SK-N-SH (cell line): ENCODE data around the gene PIP4P1. TPM values are rescaled to one million over a fixed set of nuclear protein-coding genes. Genes with fewer than 3 reads are reported as not detected.

ENCODE experiments used
- CTCF ChIA-PET: fragments of 300-600, 350-600 bp; formaldehyde crosslinking; extraction: SDS; loops from one replicate; lab custom pipeline; 2021; lab: Yijun Ruan, JAX
- POLR2A ChIA-PET: fragments of 350-600 bp; sonication (Branson Sonifier 250); formaldehyde crosslinking; extraction: SDS; loops from one replicate; lab custom pipeline; 2020; ENCODE audit warnings: antibody characterized with exemption, inconsistent platforms; lab: Yijun Ruan, JAX
- DNase-seq: peaks from one replicate; pipeline ENCODE4 v3.0.0; 2012
- H2AFZ ChIP-seq: fragments of 200-600 bp; sonication (generic); 2 replicates; pipeline ENCODE4 v1.8.1; 2016; ENCODE audit warnings: antibody characterized with exemption, mild to moderate bottlenecking, low read depth
- H3F3A ChIP-seq: fragments of 200-600 bp; sonication (generic); replicated peaks from 2 replicates; pipeline ENCODE3; 2016; ENCODE audit warnings: antibody characterized with exemption, mild to moderate bottlenecking; ENCODE audit not compliant: insufficient read depth
- H3K27ac ChIP-seq, 2 experiments: fragments of 200-500 bp in 1 of 2; fragments of 200-600 bp in 1 of 2; sonication (Bioruptor generic) in 1 of 2; sonication (generic), shearing (Covaris generic) in 1 of 2; 2 replicates each; pipeline versions ENCODE4 v1.5.1 to v1.6.1; 2014 to 2016; ENCODE audit warnings: low read depth in 2 of 2, inconsistent platforms in 1 of 2, low read length in 1 of 2, mild to moderate bottlenecking in 1 of 2, mixed read lengths in 1 of 2
- H3K27me3 ChIP-seq: fragments of 200-600 bp; sonication (generic), shearing (Covaris generic); 2 replicates; pipeline ENCODE4 v1.6.1; 2016; ENCODE audit warnings: mixed run types; ENCODE audit not compliant: insufficient read depth
- H3K36me3 ChIP-seq, 2 experiments: fragments of 200-500 bp in 1 of 2; fragments of 200-600 bp in 1 of 2; sonication (Bioruptor generic) in 1 of 2; sonication (generic) in 1 of 2; replicated peaks in 1 of 2; 2 replicates each; pipeline versions ENCODE3 to v1.5.1; 2014 to 2016; ENCODE audit warnings: low read length in 1 of 2, mild to moderate bottlenecking in 1 of 2; ENCODE audit not compliant: insufficient read depth in 2 of 2, control insufficient read depth in 1 of 2
- H3K4me1 ChIP-seq, 2 experiments: fragments of 200-500 bp in 1 of 2; fragments of 200-600 bp in 1 of 2; sonication (Bioruptor generic) in 1 of 2; sonication (generic), shearing (Covaris generic) in 1 of 2; 2 replicates each; pipeline versions ENCODE4 v1.5.1 to v1.6.1; 2014 to 2016; ENCODE audit warnings: low read depth in 1 of 2, low read length in 1 of 2, mixed run types in 1 of 2; ENCODE audit not compliant: insufficient read depth in 2 of 2, control insufficient read depth in 1 of 2
- H3K4me2 ChIP-seq: fragments of 200-600 bp; sonication (generic), shearing (Covaris generic); 2 replicates; pipeline ENCODE4 v1.6.1; 2017; ENCODE audit warnings: mixed run types
- H3K4me3 ChIP-seq, 2 experiments: fragments of 200-500 bp in 1 of 2; fragments of 200-600 bp in 1 of 2; sonication (Bioruptor generic) in 1 of 2; sonication (generic), shearing (Covaris generic) in 1 of 2; 2 replicates each; pipeline versions ENCODE4 v1.5.1 to v1.8.1; 2014 to 2016; ENCODE audit warnings: low read depth in 2 of 2, inconsistent platforms in 1 of 2, low read length in 1 of 2, mild to moderate bottlenecking in 1 of 2, mixed read lengths in 1 of 2, moderate library complexity in 1 of 2
- H3K79me2 ChIP-seq: fragments of 200-600 bp; sonication (generic); 2 replicates; pipeline ENCODE4 v1.8.1; 2017; ENCODE audit warnings: mild to moderate bottlenecking; ENCODE audit not compliant: insufficient read depth
- H3K9ac ChIP-seq: fragments of 200-600 bp; sonication (generic); 2 replicates; pipeline ENCODE4 v1.6.1; 2017; ENCODE audit warnings: mixed run types
- H3K9me2 ChIP-seq: fragments of 200-600 bp; sonication (generic); 2 replicates; pipeline ENCODE4 v1.6.1; 2017; ENCODE audit warnings: mixed run types
- H3K9me3 ChIP-seq: fragments of 200-600 bp; sonication (generic); 2 replicates; pipeline ENCODE4 v1.6.1; 2017; ENCODE audit warnings: mixed run types, mild to moderate bottlenecking, moderate library complexity
- H4K20me1 ChIP-seq: fragments of 200-600 bp; sonication (generic); 2 replicates; pipeline ENCODE4 v1.6.1; 2017; ENCODE audit warnings: mild to moderate bottlenecking, mixed run types; ENCODE audit not compliant: insufficient read depth
- ELF1 ChIP-seq: IDR thresholded peaks from 2 replicates; pipeline ENCODE4 v1.4.0; 2012
- EP300 ChIP-seq, 2 experiments: IDR thresholded peaks; 2 replicates each; pipeline versions ENCODE4 v1.4.0 to v1.6.1; 2012; ENCODE audit warnings: borderline replicate concordance in 1 of 2, low read depth in 1 of 2, low read length in 1 of 2
- FOXM1 ChIP-seq: IDR thresholded peaks from 2 replicates; pipeline ENCODE4 v1.4.0; 2012; ENCODE audit warnings: low read depth, mild to moderate bottlenecking
- GABPA ChIP-seq: IDR thresholded peaks from 2 replicates; pipeline ENCODE4 v1.4.0; 2012; ENCODE audit warnings: low read depth, mild to moderate bottlenecking
- GATA2 ChIP-seq: sonication (generic); formaldehyde crosslinking; IDR thresholded peaks from 2 replicates; pipeline ENCODE4 v1.5.0; 2020; ENCODE audit warnings: mild to moderate bottlenecking, missing genetic modification reagents
- MXI1 ChIP-seq: IDR thresholded peaks from 2 replicates; pipeline ENCODE4 v1.6.1; 2012; ENCODE audit warnings: mild to moderate bottlenecking, low read depth, low read length, improper control_type of control experiment
- PBX3 ChIP-seq: IDR thresholded peaks from 2 replicates; pipeline ENCODE4; 2012
- POLR2AphosphoS5 ChIP-seq: IDR thresholded peaks from 2 replicates; pipeline ENCODE4 v1.6.1; 2012; ENCODE audit warnings: low read depth, low read length
- RAD21 ChIP-seq: IDR thresholded peaks from 2 replicates; pipeline ENCODE4 v1.6.1; 2012; ENCODE audit warnings: mild to moderate bottlenecking, low read length
- REST ChIP-seq: IDR thresholded peaks from 2 replicates; pipeline ENCODE4 v1.6.1; 2012; ENCODE audit warnings: mild to moderate bottlenecking, low read depth, low read length, moderate library complexity
- RFX5 ChIP-seq: IDR thresholded peaks from 2 replicates; pipeline ENCODE4 v1.6.1; 2012; ENCODE audit warnings: mild to moderate bottlenecking, improper control_type of control experiment, low read length
- RXRA ChIP-seq: IDR thresholded peaks from 2 replicates; pipeline ENCODE4 v1.4.0; 2012; ENCODE audit warnings: low read depth, mild to moderate bottlenecking, borderline replicate concordance
- SIN3A ChIP-seq: IDR thresholded peaks from 2 replicates; pipeline ENCODE4 v1.6.1; 2012; ENCODE audit warnings: low read depth, mild to moderate bottlenecking, low read length, moderate library complexity, borderline replicate concordance
- SMC3 ChIP-seq: IDR thresholded peaks from 2 replicates; pipeline ENCODE4 v1.6.1; 2012; ENCODE audit warnings: low read depth, low read length, improper control_type of control experiment
- TCF12 ChIP-seq: IDR thresholded peaks from 2 replicates; pipeline ENCODE4 v1.4.0; 2012
- WGBS: methylation state at CpG from one replicate; pipeline ENCODE4 v1.1.6; 2017; ENCODE audit warnings: low lambda C conversion rate; 5-methylcytosine and 5-hydroxymethylcytosine counted together
- polyA plus RNA-seq, 3 experiments: library from polyadenylated mRNA; depleted of rRNA; stranded (reverse); fragments of >200 nt; gene quantifications; 2 replicates each; pipeline ENCODE4 v1.2.3, GENCODE V29; 2012
- TF ChIP-seq, protein P1 (sequence below): fragments of 150-350 bp; IDR thresholded peaks from 2 replicates; pipeline ENCODE4 v1.6.1; 2017; ENCODE audit warnings: antibody characterized with exemption, low read length, low read depth, borderline replicate concordance
- TF ChIP-seq, protein P2 (sequence below): IDR thresholded peaks from 2 replicates; pipeline ENCODE4 v1.4.0; 2012; ENCODE audit warnings: low read depth

Gene PIP4P1
- polyA plus RNA-seq, 1 of the 3 experiments (the other 2 are of a cell fraction): 30.7 TPM

DNA sequence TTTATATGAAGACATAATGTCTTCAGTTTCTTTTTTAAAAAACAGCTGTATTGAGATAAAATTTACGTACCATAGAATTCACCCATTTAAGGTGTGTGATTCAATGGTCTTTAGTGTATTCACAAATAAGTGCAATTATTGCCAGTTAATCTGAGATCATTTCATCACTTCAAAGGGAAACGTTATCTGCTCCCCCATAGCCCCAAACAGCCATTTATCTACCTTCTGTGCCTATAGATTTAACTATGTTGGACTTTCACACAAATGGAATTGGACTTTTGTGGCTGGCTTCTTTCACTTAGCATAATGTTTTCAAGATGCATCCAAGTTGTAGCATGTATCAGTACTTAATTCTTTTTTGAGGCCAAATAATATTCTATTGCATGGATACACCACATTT, 17.7 kb upstream of the PIP4P1 start:
- POLR2A ChIA-PET: no interaction called here
- 87% methylated on average over 2 of the region's 2 CpGs for WGBS

More for the DNA sequence above, 17.7 kb upstream of the PIP4P1 start:
- DNase-seq: no peak
- H3K79me2 ChIP-seq: no peaks in the 10 kb centered on the region
- TF ChIP-seq GABPA (no peak), EP300 (IDR thresholded peaks at IDR 0.05; ENCODE audit: borderline replicate concordance in 1 of 2, low read depth in 1 of 2, low read length in 1 of 2) (no peak), RAD21 (no peak), TCF12 (no peak), SMC3 (no peak), GATA2 (CRISPR knock-in tag) (no peak), RFX5 (no peak), SIN3A (no peak), RXRA (no peak), POLR2AphosphoS5 (no peak), PBX3 (no peak), MXI1 (no peak), FOXM1 (no peak), ELF1 (no peak), REST (no peak)
- TF ChIP-seq, protein P1, sequence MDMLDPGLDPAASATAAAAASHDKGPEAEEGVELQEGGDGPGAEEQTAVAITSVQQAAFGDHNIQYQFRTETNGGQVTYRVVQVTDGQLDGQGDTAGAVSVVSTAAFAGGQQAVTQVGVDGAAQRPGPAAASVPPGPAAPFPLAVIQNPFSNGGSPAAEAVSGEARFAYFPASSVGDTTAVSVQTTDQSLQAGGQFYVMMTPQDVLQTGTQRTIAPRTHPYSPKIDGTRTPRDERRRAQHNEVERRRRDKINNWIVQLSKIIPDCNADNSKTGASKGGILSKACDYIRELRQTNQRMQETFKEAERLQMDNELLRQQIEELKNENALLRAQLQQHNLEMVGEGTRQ: no peak
- TF ChIP-seq, protein P2, sequence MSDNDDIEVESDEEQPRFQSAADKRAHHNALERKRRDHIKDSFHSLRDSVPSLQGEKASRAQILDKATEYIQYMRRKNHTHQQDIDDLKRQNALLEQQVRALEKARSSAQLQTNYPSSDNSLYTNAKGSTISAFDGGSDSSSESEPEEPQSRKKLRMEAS: no peak
- no peaks in the 10 kb centered on the region for H3K9me3 ChIP-seq
- no peak overlapping the region for H3K27ac ChIP-seq
- H3K27me3 ChIP-seq: no peaks in the 10 kb centered on the region
- no peak overlapping the region for H3K9ac ChIP-seq
- H3K4me2 ChIP-seq: no peak overlapping the region
- no peaks in the 10 kb centered on the region for H3F3A ChIP-seq
- H4K20me1 ChIP-seq: no peaks in the 10 kb centered on the region
- H3K9me2 ChIP-seq: no peaks in the 10 kb centered on the region
- H3K36me3 ChIP-seq: peaks cover 5 to 19% of the 10 kb centered on the region in 2 experiments
- no peak overlapping the region for H2AFZ ChIP-seq
- H3K4me1 ChIP-seq: peaks cover 8 to 17% of the 10 kb centered on the region in 2 experiments; a peak in 3 of 4 replicates
- CTCF ChIA-PET: no interaction called here
- no peak overlapping the region for H3K4me3 ChIP-seq
